Measurements from ENCODE around the gene GPAT3. TPM values are rescaled to one million over a fixed set of nuclear protein-coding genes. Genes with fewer than 3 reads are reported as not detected.
"Not testable (repeated sequence)": the region's sequence is repeated elsewhere in the genome, so short reads cannot be mapped to it uniquely, and the experiment has no call there.

The GPAT3 gene
- 7.8 and 9.9 TPM in 2 replicates for total RNA-seq (2014; rRNA removed; shearing (Covaris generic))

- peak; percentile 67 for DNase-seq (ENCODE audit: low spot score)
These were observed at the start of gene GPAT3 for GRCh38 chr4:83535520-83536361. Gene GPAT3 (plus strand): TSS chr4:83536108. CDS start chr4:83536623, 515 bp downstream.

- DNase-seq (ENCODE audit: low spot score): no peak
These were observed 49.3 kb upstream of the GPAT3 start for GRCh38 chr4:83486457-83487129.

GRCh38 chr4:83489711-83490326 is 46.1 kb upstream of the GPAT3 start:
- no peak for DNase-seq (ENCODE audit: low spot score)

GRCh38 chr4:83490876-83491450 is 44.9 kb upstream of the GPAT3 start:
- peak; percentile 16 for DNase-seq (ENCODE audit: low spot score)

- DNase-seq (ENCODE audit: low spot score): not testable (repeated sequence)
These were observed 39.6 kb upstream of the GPAT3 start for GRCh38 chr4:83496085-83496917.

GRCh38 chr4:83498187-83498586 is 37.7 kb upstream of the GPAT3 start:
- no peak for DNase-seq (ENCODE audit: low spot score)

- DNase-seq (ENCODE audit: low spot score): not testable (repeated sequence)
These were observed 34.2 kb upstream of the GPAT3 start for GRCh38 chr4:83501671-83502070.

- DNase-seq (ENCODE audit: low spot score): no peak
These were observed 31.9 kb upstream of the GPAT3 start for GRCh38 chr4:83503974-83504373.

GRCh38 chr4:83504503-83504902 is 31.4 kb upstream of the GPAT3 start:
- DNase-seq (ENCODE audit: low spot score): no peak

GRCh38 chr4:83504996-83505395 is 30.9 kb upstream of the GPAT3 start:
- DNase-seq (ENCODE audit: low spot score): no peak

GRCh38 chr4:83509156-83509585 is 26.7 kb upstream of the GPAT3 start:
- peak; percentile 53 for DNase-seq (ENCODE audit: low spot score)

- no peak for DNase-seq (ENCODE audit: low spot score)
These were observed 25.5 kb upstream of the GPAT3 start for GRCh38 chr4:83510442-83510841.

GRCh38 chr4:83516042-83516772 is 19.7 kb upstream of the GPAT3 start:
- DNase-seq (ENCODE audit: low spot score): peak; percentile 87

- DNase-seq (ENCODE audit: low spot score): no peak
These were observed 13.7 kb upstream of the GPAT3 start for GRCh38 chr4:83522239-83522638.

GRCh38 chr4:83527671-83528070 is 8.2 kb upstream of the GPAT3 start:
- no peak for DNase-seq (ENCODE audit: low spot score)

GRCh38 chr4:83536362-83537272 is 709 bp downstream of the GPAT3 start:
- DNase-seq (ENCODE audit: low spot score): no peak

- no peak for DNase-seq (ENCODE audit: low spot score)
These were observed 6.3 kb downstream of the GPAT3 start for GRCh38 chr4:83542225-83542624.

- no peak for DNase-seq (ENCODE audit: low spot score)
These were observed 10.9 kb downstream of the GPAT3 start for GRCh38 chr4:83546786-83547185.

GRCh38 chr4:83548151-83548905 is 12.4 kb downstream of the GPAT3 start:
- peak; percentile 96 for DNase-seq (ENCODE audit: low spot score)

Measured in A172 (cell line).